GM12801 (cell line): ENCODE data around the gene MEIS2.

Source experiments
- CTCF ChIP-seq: IDR thresholded peaks from one replicate; pipeline ENCODE4 v1.5.1; 2011; ENCODE audit warnings: control low read depth; ENCODE audit not compliant: insufficient read length; ENCODE audit errors: extremely low read depth

MEIS2 gene

GRCh38 chr15:36978126-36978525 is 122.2 kb downstream of the MEIS2 start:
- no peak for TF ChIP-seq CTCF

GRCh38 chr15:36977659-36978058 is 122.7 kb downstream of the MEIS2 start:
- no peak for TF ChIP-seq CTCF

- no peak for TF ChIP-seq CTCF
These were observed 127.6 kb downstream of the MEIS2 start for GRCh38 chr15:36972704-36973103.

GRCh38 chr15:36970522-36970921 is 129.8 kb downstream of the MEIS2 start:
- no peak for TF ChIP-seq CTCF

GRCh38 chr15:36967929-36968328 is 132.4 kb downstream of the MEIS2 start:
- TF ChIP-seq CTCF, result no peak

- no peak for TF ChIP-seq CTCF
These were observed 133.6 kb downstream of the MEIS2 start for GRCh38 chr15:36966708-36967107.

GRCh38 chr15:36965570-36966342 is 134.6 kb downstream of the MEIS2 start:
- no peak for TF ChIP-seq CTCF
